HCT116 (cell line): ENCODE measurements around the gene PIGX.

Experiments used
- ATF3 ChIP-seq: IDR thresholded peaks from 2 replicates; pipeline ENCODE4 v1.6.1; 2012
- EZH2 ChIP-seq: fragments of 200-600 bp; sonication (generic); IDR thresholded peaks from 2 replicates; pipeline ENCODE4 v1.6.1; 2017; ENCODE audit warnings: antibody characterized with exemption, mixed run types
- JUND ChIP-seq: IDR thresholded peaks from 2 replicates; pipeline ENCODE4 v1.6.1; 2012
- MAX ChIP-seq: IDR thresholded peaks from 2 replicates; pipeline ENCODE4 v1.6.1; 2012
- POLR2A ChIP-seq: IDR thresholded peaks from 2 replicates; pipeline ENCODE4 v1.7.0; 2011; ENCODE audit warnings: borderline replicate concordance; ENCODE audit not compliant: insufficient read depth, insufficient read length; ENCODE audit errors: extremely low read depth
- POLR2AphosphoS5 ChIP-seq: IDR thresholded peaks from 2 replicates; pipeline ENCODE4 v1.6.1; 2011; ENCODE audit warnings: mild to moderate bottlenecking, low read depth, low read length, moderate library complexity
- RAD21 ChIP-seq: IDR thresholded peaks from 2 replicates; pipeline ENCODE4 v1.6.1; 2012; ENCODE audit warnings: low read depth, mild to moderate bottlenecking
- REST ChIP-seq: IDR thresholded peaks from 2 replicates; pipeline ENCODE4 v1.6.1; 2012; ENCODE audit warnings: low read depth
- SP1 ChIP-seq: IDR thresholded peaks from 2 replicates; pipeline ENCODE4 v1.6.1; 2012; ENCODE audit warnings: low read depth
- ZFX ChIP-seq: fragments of 450-650 bp; IDR thresholded peaks from 2 replicates; pipeline ENCODE4 v1.6.1; 2017
- TF ChIP-seq, protein P1 (sequence below), 3 experiments: fragments of 200-600 bp in 1 of 3; sonication (generic) in 1 of 3; IDR thresholded peaks in 2 of 3; conservative IDR thresholded peaks in 1 of 3; 2 replicates each; pipeline ENCODE4 v1.5.1; 2012 to 2017; ENCODE audit warnings: low read depth in 2 of 3, low read length in 2 of 3, antibody characterized with exemption in 1 of 3, borderline replicate concordance in 1 of 3, control low read depth in 1 of 3, mild to moderate bottlenecking in 1 of 3, mixed read lengths in 1 of 3, mixed run types in 1 of 3, moderate library complexity in 1 of 3; ENCODE audit not compliant: insufficient read depth in 1 of 3

DNA sequence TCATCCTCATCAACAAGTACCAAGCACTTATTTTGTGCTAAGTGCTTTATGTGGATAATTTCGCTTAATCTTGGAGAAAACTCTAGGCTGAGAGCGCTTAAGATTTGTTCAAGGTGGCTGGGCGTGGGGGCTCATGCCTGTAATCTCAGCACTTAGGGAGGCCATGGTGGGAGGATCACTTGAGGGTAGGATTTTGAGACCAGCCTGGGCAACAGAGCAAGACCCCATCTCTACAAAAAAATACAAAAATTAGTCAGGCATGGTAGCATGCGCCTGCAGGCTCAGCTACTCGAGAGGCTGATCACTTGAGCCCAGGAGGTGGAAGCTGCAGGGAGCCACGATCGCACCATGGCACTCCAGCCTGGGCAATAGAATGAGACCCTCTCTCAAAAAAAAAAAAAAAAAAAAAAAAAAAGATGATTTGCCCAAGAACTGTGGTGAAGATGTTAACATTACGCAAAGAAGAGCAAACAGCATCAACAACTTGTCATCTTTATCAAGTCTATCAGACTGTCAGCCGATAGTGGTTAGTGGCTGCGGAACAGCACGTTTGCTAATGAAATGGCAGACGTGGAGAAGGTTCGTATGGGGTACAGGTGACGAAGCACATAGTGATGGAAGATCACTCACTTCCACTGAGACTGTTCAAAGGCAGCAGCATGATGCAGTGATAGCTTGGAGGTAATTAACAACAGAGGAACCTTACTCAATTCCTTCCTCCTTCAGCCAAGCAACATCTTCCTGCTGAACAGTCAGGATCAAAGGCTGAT is 44.9 kb upstream of the PIGX start:
- TF ChIP-seq, protein P1, sequence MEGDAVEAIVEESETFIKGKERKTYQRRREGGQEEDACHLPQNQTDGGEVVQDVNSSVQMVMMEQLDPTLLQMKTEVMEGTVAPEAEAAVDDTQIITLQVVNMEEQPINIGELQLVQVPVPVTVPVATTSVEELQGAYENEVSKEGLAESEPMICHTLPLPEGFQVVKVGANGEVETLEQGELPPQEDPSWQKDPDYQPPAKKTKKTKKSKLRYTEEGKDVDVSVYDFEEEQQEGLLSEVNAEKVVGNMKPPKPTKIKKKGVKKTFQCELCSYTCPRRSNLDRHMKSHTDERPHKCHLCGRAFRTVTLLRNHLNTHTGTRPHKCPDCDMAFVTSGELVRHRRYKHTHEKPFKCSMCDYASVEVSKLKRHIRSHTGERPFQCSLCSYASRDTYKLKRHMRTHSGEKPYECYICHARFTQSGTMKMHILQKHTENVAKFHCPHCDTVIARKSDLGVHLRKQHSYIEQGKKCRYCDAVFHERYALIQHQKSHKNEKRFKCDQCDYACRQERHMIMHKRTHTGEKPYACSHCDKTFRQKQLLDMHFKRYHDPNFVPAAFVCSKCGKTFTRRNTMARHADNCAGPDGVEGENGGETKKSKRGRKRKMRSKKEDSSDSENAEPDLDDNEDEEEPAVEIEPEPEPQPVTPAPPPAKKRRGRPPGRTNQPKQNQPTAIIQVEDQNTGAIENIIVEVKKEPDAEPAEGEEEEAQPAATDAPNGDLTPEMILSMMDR (IDR thresholded peaks at IDR 0.05 in 2 of 3, conservative IDR thresholded peaks at IDR 0.05 in 1 of 3; ENCODE audit: borderline replicate concordance in 1 of 3, insufficient read depth in 1 of 3, low read depth in 2 of 3, low read length in 2 of 3): no peak
- no peak for TF ChIP-seq POLR2AphosphoS5
- TF ChIP-seq REST: no peak
- TF ChIP-seq ATF3: no peak
- TF ChIP-seq POLR2A: no peak
- no peak for TF ChIP-seq EZH2
- no peak for TF ChIP-seq RAD21
- TF ChIP-seq JUND: no peak
- no peak for TF ChIP-seq MAX
- TF ChIP-seq ZFX: no peak
- no peak for TF ChIP-seq SP1
